Measurements from ENCODE around the gene ANKRD11. TPM values are rescaled to one million over a fixed set of nuclear protein-coding genes. Genes with fewer than 3 reads are reported as not detected.

ANKRD11 gene
- total RNA-seq, 2 donors from 2014 or later, result 118 to 159 TPM

DNA sequence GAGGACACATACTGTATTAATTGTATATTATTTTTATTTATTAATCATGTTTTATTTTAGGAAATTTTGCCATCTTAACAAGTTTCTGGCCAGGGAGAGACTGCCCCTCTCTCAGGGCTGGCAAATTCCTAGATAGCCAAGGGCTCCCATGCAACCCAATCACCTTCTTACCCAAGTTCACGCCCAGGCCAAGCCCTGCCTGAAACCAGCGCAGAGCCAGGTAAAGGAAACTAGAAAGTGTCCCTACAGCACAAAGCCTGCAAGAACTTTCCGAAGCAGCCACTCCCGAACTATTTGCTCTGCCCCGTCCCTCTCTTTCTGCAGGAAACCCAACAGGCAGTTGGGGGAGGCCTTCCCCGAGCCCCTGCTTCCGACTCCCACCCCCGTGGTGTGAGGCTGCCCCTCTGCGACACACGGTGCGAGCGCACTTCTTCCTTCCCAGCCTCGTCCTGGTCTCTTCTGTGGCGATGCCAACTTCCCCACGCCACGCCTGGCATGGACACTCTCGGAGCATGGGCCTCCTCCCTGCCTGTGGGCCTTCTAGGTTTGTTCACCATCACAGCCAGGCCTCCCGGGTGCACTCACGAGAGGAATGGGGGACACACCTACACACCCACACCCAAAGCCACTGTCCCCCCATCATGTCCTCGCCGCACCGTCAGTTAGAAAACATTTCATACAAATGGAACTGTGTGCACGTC is 172.5 kb downstream of the ANKRD11 start:
- Histone ChIP-seq H3K36me3 (ENCODE audit: control insufficient read depth, insufficient read depth, low read length) (peaks cover 26% of the 10 kb centered on the region), H3K9ac (ENCODE audit: extremely low read depth, low read length, poor library complexity, severe bottlenecking) (no peak overlapping the region), H3K27me3 (ENCODE audit: control insufficient read depth, insufficient read depth, low read length, poor library complexity, severe bottlenecking) (no peaks in the 10 kb centered on the region), H3K4me1 (ENCODE audit: control insufficient read depth, insufficient read depth, low read length) (peaks cover 20% of the 10 kb centered on the region), H3K27ac (ENCODE audit: low read depth, low read length) (no peak overlapping the region), H3K9me3 (ENCODE audit: control insufficient read depth, low read length) (no peaks in the 10 kb centered on the region), H3K4me3 (ENCODE audit: low read length) (no peak overlapping the region)
- peaks cover 64% of the 10 kb centered on the region for H3K4me1 Mint-ChIP-seq
- no peak overlapping the region for H3K4me3 Mint-ChIP-seq
- 93 to 97% methylated on average over 9 to 23 of the region's 23 CpGs for WGBS, 2 experiments (ENCODE audit: insufficient coverage in 1 of 2, insufficient read length in 1 of 2)
- peak overlapping the region; percentile 60 for H3K27ac Mint-ChIP-seq
- H3K36me3 Mint-ChIP-seq (ENCODE audit: low read depth), result peaks cover 15% of the 10 kb centered on the region
- TF ChIP-seq, protein P1, sequence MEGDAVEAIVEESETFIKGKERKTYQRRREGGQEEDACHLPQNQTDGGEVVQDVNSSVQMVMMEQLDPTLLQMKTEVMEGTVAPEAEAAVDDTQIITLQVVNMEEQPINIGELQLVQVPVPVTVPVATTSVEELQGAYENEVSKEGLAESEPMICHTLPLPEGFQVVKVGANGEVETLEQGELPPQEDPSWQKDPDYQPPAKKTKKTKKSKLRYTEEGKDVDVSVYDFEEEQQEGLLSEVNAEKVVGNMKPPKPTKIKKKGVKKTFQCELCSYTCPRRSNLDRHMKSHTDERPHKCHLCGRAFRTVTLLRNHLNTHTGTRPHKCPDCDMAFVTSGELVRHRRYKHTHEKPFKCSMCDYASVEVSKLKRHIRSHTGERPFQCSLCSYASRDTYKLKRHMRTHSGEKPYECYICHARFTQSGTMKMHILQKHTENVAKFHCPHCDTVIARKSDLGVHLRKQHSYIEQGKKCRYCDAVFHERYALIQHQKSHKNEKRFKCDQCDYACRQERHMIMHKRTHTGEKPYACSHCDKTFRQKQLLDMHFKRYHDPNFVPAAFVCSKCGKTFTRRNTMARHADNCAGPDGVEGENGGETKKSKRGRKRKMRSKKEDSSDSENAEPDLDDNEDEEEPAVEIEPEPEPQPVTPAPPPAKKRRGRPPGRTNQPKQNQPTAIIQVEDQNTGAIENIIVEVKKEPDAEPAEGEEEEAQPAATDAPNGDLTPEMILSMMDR (conservative IDR thresholded peaks at IDR 0.05), result no peak
- DNase-seq, result no peak
- no peaks in the 10 kb centered on the region for H3K27me3 Mint-ChIP-seq (ENCODE audit: insufficient read depth)
- no peaks in the 10 kb centered on the region for H3K9me3 Mint-ChIP-seq

DNA sequence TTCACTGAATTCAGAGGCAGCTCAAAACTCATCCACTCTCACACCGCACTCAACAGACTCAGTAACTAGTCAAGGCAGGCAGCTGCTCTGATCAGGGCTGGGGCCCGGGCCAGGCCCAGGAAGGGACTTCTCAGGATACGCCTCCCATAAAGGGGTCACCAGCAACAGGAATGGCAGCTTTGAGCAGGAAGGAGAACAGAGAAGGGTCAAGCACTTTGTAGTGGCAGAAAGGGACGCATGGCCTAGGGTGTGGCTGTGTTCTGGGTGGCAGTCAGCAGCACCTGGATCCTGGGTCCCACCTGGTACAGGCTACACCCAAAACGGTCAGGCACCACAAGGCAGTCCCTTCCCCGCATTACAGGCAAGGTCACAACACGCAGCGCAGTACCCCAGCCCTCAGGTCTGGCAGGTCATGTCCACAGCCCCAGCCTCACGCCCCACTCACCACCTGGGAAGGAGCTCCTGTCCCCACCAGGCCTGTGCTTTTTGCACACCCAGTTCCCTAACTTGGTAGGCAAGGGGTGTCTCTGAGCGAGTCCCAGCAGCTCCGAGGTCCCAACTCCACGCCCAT is 173.2 kb downstream of the ANKRD11 start:
- peaks cover 26% of the 10 kb centered on the region for H3K36me3 ChIP-seq (ENCODE audit: control insufficient read depth, insufficient read depth, low read length)
- peaks cover 14% of the 10 kb centered on the region for H3K4me1 ChIP-seq (ENCODE audit: control insufficient read depth, insufficient read depth, low read length)
- WGBS, 2 experiments (ENCODE audit: insufficient coverage in 1 of 2, insufficient read length in 1 of 2), result 89 to 100% methylated on average over 3 to 12 of the region's 12 CpGs
- H3K9ac ChIP-seq (ENCODE audit: extremely low read depth, low read length, poor library complexity, severe bottlenecking), result no peak overlapping the region
- H3K4me3 Mint-ChIP-seq, result no peak overlapping the region
- H3K4me1 Mint-ChIP-seq, result peaks cover 58% of the 10 kb centered on the region
- no peaks in the 10 kb centered on the region for H3K9me3 Mint-ChIP-seq
- H3K36me3 Mint-ChIP-seq (ENCODE audit: low read depth), result peaks cover 21% of the 10 kb centered on the region
- peak overlapping the region; percentile 17 for H3K27ac ChIP-seq (ENCODE audit: low read depth, low read length)
- H3K27me3 Mint-ChIP-seq (ENCODE audit: insufficient read depth), result no peaks in the 10 kb centered on the region
- peak overlapping the region; percentile 50 for H3K27ac Mint-ChIP-seq
- TF ChIP-seq, protein P1 (conservative IDR thresholded peaks at IDR 0.05), result no peak
- H3K27me3 ChIP-seq (ENCODE audit: control insufficient read depth, insufficient read depth, low read length, poor library complexity, severe bottlenecking), result no peaks in the 10 kb centered on the region
- no peak for DNase-seq
- H3K4me3 ChIP-seq (ENCODE audit: low read length), result no peak overlapping the region
- H3K9me3 ChIP-seq (ENCODE audit: control insufficient read depth, low read length), result no peaks in the 10 kb centered on the region

DNA sequence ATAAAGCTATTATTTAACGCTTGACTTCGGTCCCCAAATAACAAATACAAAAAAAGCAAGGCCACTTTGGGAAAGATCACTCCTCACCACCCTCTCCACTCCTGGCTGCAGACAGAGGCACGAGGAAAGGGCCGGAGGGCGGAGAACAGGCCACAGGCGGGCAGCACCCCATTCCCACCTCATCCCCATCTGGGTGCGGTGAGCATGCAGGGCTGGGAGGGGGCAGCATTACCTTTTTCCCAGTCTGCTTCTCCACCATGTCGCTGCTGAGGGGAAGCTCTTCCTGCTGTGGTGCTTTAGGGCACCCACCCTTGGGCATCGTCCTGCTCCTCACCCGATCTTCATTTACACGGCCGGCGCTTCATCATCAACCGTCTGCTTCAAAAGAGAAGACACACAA is 173.7 kb downstream of the ANKRD11 start:
- no peak overlapping the region for H3K4me3 ChIP-seq (ENCODE audit: low read length)
- no peak overlapping the region for H3K9ac ChIP-seq (ENCODE audit: extremely low read depth, low read length, poor library complexity, severe bottlenecking)
- no peaks in the 10 kb centered on the region for H3K9me3 Mint-ChIP-seq
- H3K27ac ChIP-seq (ENCODE audit: low read depth, low read length), result peak overlapping the region; percentile 17
- TF ChIP-seq, protein P1 (conservative IDR thresholded peaks at IDR 0.05), result peak; percentile 16
- peaks cover 24% of the 10 kb centered on the region for H3K36me3 Mint-ChIP-seq (ENCODE audit: low read depth)
- 94 to 98% methylated on average over 12 to 14 of the region's 14 CpGs for WGBS, 2 experiments (ENCODE audit: insufficient coverage in 1 of 2, insufficient read length in 1 of 2)
- no peaks in the 10 kb centered on the region for H3K27me3 Mint-ChIP-seq (ENCODE audit: insufficient read depth)
- H3K9me3 ChIP-seq (ENCODE audit: control insufficient read depth, low read length), result no peaks in the 10 kb centered on the region
- H3K4me3 Mint-ChIP-seq, result no peak overlapping the region
- H3K36me3 ChIP-seq (ENCODE audit: control insufficient read depth, insufficient read depth, low read length), result peaks cover 25% of the 10 kb centered on the region
- DNase-seq, result no peak
- H3K27ac Mint-ChIP-seq, result peak overlapping the region; percentile 50
- H3K4me1 ChIP-seq (ENCODE audit: control insufficient read depth, insufficient read depth, low read length), result peaks cover 13% of the 10 kb centered on the region
- H3K27me3 ChIP-seq (ENCODE audit: control insufficient read depth, insufficient read depth, low read length, poor library complexity, severe bottlenecking), result no peaks in the 10 kb centered on the region
- peaks cover 53% of the 10 kb centered on the region for H3K4me1 Mint-ChIP-seq

All from endodermal cell (in vitro differentiated cells).